Activated CD8-positive, alpha-beta memory T cell treated with anti-CD3 and anti-CD28 coated beads, Interleukin-2, amount 10 ng/mL, durations not matched to agents 7 days and 5 days (primary cell): Measurements from ENCODE around the gene SACS. TPM values are rescaled to one million over a fixed set of nuclear protein-coding genes. Genes with fewer than 3 reads are reported as not detected.

ENCODE experiments used
- ATAC-seq: fragments of 150-1000 bp; cut with Tn5 transposase; one replicate; pipeline ENCODE4 v1.10.0; 2021; ENCODE audit warnings: moderate library complexity
- CTCF ChIA-PET: fragments of 350-600 bp; sonication (Branson Sonifier 250); formaldehyde crosslinking; loops from one replicate; lab custom pipeline; 2021; ENCODE audit warnings: antibody characterized with exemption; lab: Charles Lee
- DNase-seq: peaks from one replicate; pipeline ENCODE4 v3.0.0-alpha.2; 2020
- H3K27ac Mint-ChIP-seq: one replicate; pipeline ENCODE4 v1.8.0; 2021; ENCODE audit warnings: mild to moderate bottlenecking, mixed read lengths
- H3K27me3 Mint-ChIP-seq: one replicate; pipeline ENCODE4 v1.8.0; 2021; ENCODE audit warnings: mixed read lengths
- H3K36me3 Mint-ChIP-seq: one replicate; pipeline ENCODE4 v1.8.0; 2021; ENCODE audit warnings: mild to moderate bottlenecking, mixed read lengths
- H3K4me1 Mint-ChIP-seq: one replicate; pipeline ENCODE4 v1.8.0; 2021; ENCODE audit warnings: mixed read lengths
- H3K4me3 Mint-ChIP-seq: one replicate; pipeline ENCODE4 v1.8.0; 2021; ENCODE audit warnings: mild to moderate bottlenecking, moderate library complexity, mixed read lengths
- H3K9me3 Mint-ChIP-seq: one replicate; pipeline ENCODE4 v1.8.0; 2022; ENCODE audit warnings: low read depth, mixed read lengths
- total RNA-seq, 2 experiments: library from RNA; stranded (reverse); gene quantifications; one replicate each; pipeline ENCODE4 v1.2.3, GENCODE V29; 2021

The SACS gene
- total RNA-seq, 2 experiments from 2014 or later: 24.0 to 28.4 TPM

DNA sequence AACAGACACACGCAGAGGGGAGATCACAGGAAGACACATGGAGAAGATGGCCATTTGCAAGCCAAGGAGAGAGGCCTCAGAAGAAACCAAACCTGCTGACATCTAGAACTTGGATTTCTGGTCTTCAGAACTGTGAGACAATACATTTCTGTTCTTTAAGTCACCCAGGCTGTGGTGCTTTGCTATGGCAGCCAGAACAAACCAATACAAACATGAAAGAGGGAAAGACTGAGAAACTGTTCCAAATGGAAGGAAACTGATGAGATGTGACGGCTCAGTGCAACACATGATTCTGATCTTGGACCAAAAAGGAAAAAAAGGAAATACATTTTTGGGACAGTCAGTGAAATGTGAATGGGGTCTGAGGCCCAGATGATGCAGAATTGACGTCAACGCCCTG is 30.2 kb upstream of the SACS start:
- peaks cover 8% of the 10 kb centered on the region for H3K4me1 Mint-ChIP-seq
- CTCF ChIA-PET: no interaction called here
- DNase-seq: no peak
- no peak overlapping the region for H3K27ac Mint-ChIP-seq
- peaks cover 27% of the 10 kb centered on the region for H3K27me3 Mint-ChIP-seq
- H3K9me3 Mint-ChIP-seq: no peaks in the 10 kb centered on the region
- H3K36me3 Mint-ChIP-seq: no peaks in the 10 kb centered on the region
- H3K4me3 Mint-ChIP-seq: no peak overlapping the region
- no peak for ATAC-seq

DNA sequence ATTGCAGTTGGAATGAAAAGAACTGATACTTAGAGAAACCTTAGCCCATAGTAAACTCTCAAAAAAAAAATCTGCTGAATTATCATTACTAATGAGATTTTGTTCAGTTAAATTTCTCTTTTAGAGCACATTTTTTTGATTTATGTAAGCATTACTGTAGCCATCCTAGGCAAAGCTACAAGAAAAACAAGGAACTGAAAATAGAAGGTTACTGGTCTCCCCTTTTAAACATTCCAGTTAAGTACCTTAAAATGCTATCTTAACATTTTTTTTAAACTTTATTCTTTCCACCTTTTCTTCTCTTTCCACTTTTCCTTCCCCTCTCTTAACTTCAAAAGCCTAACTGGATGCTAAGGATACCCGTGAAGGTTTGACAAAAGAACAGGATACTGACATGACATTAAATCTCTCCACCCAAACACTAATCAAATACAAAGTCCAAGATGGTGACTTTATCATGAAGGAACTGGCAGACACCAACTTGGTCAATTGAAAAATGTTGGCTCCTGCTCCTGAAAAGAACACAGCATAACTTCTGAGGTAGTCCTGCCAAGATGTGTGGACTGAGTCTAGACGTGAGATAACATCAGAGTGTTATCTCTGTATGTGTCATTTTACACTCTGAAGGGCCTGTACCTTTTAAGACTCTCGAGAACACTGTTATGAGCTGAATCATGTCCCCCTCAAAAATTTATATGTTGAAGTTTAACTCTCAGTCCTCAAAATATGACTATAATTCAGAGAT is 29.5 kb upstream of the SACS start:
- Mint-ChIP-seq H3K4me3 (no peak overlapping the region), H3K4me1 (peaks cover 8% of the 10 kb centered on the region), H3K27ac (no peak overlapping the region), H3K9me3 (no peaks in the 10 kb centered on the region), H3K27me3 (peaks cover 20% of the 10 kb centered on the region), H3K36me3 (no peaks in the 10 kb centered on the region)
- CTCF ChIA-PET: no interaction called here
- DNase-seq: no peak
- ATAC-seq: no peak

DNA sequence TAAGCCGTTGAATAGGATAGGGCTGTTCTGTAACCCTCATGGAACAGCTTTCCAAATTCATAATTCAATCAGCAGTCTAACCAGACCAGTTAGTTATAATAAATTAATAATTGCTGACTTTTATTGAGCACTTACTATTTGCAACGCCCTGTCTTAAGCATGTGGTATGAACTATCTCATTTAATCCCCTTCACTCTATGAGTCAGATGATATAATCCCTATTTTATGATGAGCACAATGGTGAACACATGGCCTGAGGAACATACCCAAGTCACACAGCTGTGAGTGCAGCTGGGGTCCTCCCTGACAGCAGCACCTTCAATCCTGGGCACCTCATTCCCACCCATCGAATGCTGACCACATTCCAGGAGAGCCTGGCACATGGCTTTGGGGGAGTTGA is 28.0 kb upstream of the SACS start:
- CTCF ChIA-PET: no interaction called here

DNA sequence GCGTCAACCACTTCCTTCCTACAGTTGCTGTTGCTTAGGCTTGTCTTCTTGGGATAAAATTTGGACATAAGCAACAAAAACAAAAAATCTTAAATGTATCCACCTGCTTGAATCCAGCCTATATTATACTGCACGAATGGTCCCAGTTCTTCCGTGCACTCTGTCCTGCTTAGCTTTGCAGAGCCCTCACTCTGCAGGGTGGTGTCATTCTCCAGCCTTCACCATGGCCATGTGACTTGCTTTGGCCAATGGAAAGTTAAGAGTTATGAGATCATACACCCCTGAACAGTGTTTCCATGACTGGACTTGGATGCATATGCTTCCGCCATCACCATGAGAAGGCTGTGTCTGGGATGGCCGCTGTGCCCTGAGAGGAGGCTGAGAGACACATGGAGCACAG is 27.4 kb upstream of the SACS start:
- Mint-ChIP-seq H3K27me3 (peaks cover 15% of the 10 kb centered on the region), H3K27ac (no peak overlapping the region), H3K4me3 (no peak overlapping the region), H3K36me3 (no peaks in the 10 kb centered on the region), H3K9me3 (no peaks in the 10 kb centered on the region), H3K4me1 (peaks cover 2% of the 10 kb centered on the region)
- DNase-seq (no peak), ATAC-seq (no peak)
- CTCF ChIA-PET: no interaction called here

More for the DNA sequence above, 28.0 kb upstream of the SACS start:
- no peaks in the 10 kb centered on the region for H3K9me3 Mint-ChIP-seq
- ATAC-seq (no peak), DNase-seq (no peak)
- H3K27ac Mint-ChIP-seq: no peak overlapping the region
- H3K4me3 Mint-ChIP-seq: no peak overlapping the region
- H3K27me3 Mint-ChIP-seq: peaks cover 18% of the 10 kb centered on the region
- H3K4me1 Mint-ChIP-seq: peaks cover 4% of the 10 kb centered on the region
- no peaks in the 10 kb centered on the region for H3K36me3 Mint-ChIP-seq

DNA sequence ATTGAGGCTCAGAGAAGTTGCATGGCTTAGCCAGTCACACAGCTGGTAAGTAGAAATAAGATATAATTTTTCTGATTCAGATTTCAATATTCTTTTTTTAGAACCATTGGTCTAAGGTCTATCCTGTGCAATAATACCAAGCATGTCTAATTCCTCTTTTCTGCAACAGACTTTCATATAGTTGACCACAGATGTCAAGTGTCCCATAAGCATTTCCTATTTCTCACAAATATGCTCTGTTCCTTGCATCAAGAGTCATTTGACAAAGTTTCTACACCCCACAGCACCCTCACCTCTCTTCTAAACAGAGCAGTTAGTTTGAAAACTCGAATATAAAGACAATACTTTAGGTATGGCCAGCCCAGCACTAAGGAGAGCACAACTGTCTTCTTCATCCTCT is 26.8 kb upstream of the SACS start:
- CTCF ChIA-PET: no interaction called here
- Mint-ChIP-seq H3K9me3 (no peaks in the 10 kb centered on the region), H3K4me1 (peaks cover 2% of the 10 kb centered on the region), H3K27me3 (peaks cover 15% of the 10 kb centered on the region), H3K4me3 (no peak overlapping the region), H3K36me3 (no peaks in the 10 kb centered on the region), H3K27ac (no peak overlapping the region)
- no peak for ATAC-seq
- no peak for DNase-seq

DNA sequence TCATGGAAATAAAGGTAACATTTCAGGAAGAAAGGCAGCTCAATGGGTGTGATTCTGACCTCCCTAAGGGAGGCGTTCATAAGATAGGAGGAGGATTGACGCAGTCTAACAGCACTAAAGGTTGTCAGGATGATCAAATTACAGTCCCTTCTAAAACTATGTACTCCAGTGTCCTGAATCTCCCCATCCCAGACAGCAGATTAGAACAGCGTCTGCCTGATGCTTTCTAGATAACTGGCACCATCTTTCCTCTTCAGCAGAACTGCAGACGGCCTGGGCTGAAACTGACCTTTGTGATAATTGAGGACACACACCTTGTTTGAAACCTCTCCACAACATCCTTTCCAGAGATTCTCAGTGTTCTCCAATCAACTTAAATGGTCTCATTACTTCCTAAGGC is 25.5 kb upstream of the SACS start:
- DNase-seq (no peak), ATAC-seq (no peak)
- Mint-ChIP-seq H3K27ac (no peak overlapping the region), H3K4me3 (no peak overlapping the region), H3K9me3 (no peaks in the 10 kb centered on the region), H3K27me3 (peaks cover 10% of the 10 kb centered on the region), H3K36me3 (no peaks in the 10 kb centered on the region), H3K4me1 (no peaks in the 10 kb centered on the region)
- CTCF ChIA-PET: no interaction called here

DNA sequence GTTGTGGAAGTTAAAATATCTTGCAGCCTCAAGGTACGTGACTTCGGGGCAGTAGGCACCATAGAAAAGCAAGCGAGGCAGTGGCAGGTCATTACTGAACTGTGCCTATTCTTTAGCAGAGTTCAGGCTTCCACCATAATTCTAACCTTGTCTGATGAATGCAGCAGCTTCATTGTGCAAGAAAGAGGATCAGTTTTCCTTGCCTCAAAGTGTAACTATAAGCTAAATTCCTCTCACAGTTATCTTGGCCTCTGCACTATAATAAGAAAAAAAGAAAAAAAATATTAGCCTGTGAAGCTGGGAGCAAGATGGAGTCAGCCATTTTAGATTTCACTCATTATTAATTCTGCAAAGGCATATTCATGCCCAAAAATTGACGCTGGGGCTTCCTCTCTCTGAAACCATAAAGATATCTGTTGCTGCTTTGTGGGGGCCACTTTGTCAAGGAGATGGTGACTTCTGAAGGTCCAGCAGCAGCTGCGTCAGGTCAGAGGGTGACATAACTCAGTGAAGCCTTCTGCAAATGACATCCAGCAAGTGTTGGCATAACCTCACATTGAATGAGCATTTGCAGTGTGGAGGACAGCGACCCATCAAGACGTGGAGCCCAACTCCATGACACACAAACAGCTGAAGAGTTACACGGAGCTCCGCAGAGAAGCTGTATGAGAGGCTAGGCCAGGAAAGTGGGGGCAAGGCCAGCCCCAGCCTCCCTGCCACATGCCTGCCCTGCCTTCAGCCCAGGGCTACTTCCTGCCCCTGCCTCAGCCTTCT is 23.1 kb upstream of the SACS start:
- no peak for ATAC-seq
- H3K27ac Mint-ChIP-seq: no peak overlapping the region
- no peaks in the 10 kb centered on the region for H3K4me1 Mint-ChIP-seq
- no peak overlapping the region for H3K4me3 Mint-ChIP-seq
- CTCF ChIA-PET: no interaction called here
- H3K27me3 Mint-ChIP-seq: no peaks in the 10 kb centered on the region
- DNase-seq: no peak
- no peaks in the 10 kb centered on the region for H3K9me3 Mint-ChIP-seq
- H3K36me3 Mint-ChIP-seq: no peaks in the 10 kb centered on the region

DNA sequence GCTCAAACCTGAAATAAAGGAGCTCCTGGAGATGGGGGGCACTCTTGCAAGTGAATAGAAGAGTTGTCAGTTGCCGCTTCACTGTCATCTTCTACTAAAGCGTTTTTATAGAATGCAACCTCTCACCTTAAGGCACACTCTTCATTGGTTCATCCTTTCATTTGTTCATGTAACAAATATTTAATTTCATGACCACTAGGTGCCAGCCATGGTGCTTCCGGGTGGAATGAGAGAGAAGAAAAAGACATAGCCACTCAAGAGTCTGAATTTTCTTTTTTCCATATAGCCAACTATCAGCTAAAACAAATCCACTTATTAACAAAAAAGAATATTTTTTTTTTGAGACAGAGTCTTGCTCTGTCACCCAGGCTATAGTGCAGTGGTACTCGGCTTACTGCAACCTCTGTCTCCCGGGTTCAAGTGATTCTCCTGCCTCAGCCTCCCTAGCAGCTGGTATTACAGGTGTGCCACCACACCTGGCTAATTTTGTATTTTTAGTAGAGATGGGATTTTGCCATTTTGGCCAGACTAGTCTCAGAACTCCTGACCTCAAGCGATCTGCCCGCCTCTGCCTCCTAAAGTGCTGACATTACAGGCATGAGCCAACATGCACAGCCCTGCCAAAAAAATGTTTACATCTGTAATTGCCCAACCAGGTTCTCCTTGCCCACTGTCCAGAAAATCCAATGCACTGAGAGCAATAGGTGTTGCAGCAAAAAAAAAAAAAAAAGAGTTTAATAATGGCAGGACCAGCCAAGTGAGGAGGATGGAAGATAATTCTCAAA is 22.1 kb upstream of the SACS start:
- Mint-ChIP-seq H3K4me1 (no peaks in the 10 kb centered on the region), H3K27me3 (no peaks in the 10 kb centered on the region), H3K4me3 (no peak overlapping the region), H3K36me3 (no peaks in the 10 kb centered on the region), H3K9me3 (no peaks in the 10 kb centered on the region), H3K27ac (no peak overlapping the region)
- ATAC-seq (no peak), DNase-seq (no peak)
- CTCF ChIA-PET: no interaction called here

DNA sequence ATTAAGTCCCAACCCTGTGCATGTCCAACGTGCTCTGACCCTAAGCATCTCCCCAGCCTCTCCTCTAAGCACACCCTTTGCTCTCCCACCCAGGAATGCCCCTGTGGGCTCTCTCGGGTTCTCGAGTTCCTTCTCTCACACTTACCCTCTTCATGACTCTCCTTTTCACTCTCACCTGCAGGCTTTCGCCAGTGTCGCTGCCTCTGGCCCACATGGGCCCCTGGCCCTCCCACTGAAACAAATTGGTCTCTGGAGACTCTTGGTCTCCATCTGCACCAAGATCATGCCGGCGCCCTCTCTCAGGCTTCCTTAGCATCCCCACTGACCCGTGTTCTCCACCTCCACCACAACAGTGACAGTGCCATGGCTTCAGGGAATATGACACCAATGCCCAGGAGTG is 19.6 kb upstream of the SACS start:
- CTCF ChIA-PET: no interaction called here
- ATAC-seq (no peak), DNase-seq (no peak)
- Mint-ChIP-seq H3K27me3 (peaks cover 7% of the 10 kb centered on the region), H3K4me1 (no peaks in the 10 kb centered on the region), H3K36me3 (no peaks in the 10 kb centered on the region), H3K9me3 (no peaks in the 10 kb centered on the region), H3K27ac (no peak overlapping the region), H3K4me3 (no peak overlapping the region)

DNA sequence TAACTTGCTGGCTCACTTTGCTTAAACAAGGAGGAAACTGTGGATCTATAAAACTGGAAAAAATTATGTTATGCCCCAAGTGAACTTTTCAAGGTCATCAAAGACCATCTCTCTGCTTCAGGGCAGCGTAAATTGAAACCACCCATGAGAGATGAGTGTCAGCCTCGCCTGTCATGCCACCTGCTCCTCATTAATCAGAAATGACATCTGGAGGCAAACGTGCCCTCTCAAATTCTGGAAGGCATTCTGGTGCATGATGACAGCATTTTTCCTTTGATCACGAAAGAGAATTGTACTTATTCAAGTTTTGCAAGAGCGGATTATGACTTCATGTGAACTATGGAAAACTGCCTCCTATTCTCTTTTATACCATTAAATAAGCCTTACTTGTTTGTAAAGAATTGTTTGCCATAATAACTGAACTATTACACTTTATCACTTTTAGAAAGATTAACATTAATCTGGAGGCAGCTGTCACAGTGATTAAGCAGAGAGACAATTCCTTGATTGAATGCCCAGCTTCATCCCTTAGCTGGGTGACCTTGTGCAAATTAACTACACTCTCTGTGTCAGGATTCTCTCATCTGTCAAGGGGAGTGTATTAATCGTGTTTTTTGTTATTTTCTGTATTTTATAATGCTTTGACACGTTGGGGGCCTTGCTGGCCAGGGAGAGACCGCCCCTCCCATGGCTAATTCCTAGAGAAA is 17.0 kb upstream of the SACS start:
- no peak for ATAC-seq
- CTCF ChIA-PET: no interaction called here
- no peaks in the 10 kb centered on the region for H3K36me3 Mint-ChIP-seq
- no peaks in the 10 kb centered on the region for H3K9me3 Mint-ChIP-seq
- H3K27ac Mint-ChIP-seq: no peak overlapping the region
- no peak for DNase-seq
- no peaks in the 10 kb centered on the region for H3K4me1 Mint-ChIP-seq
- no peak overlapping the region for H3K4me3 Mint-ChIP-seq
- peaks cover 7% of the 10 kb centered on the region for H3K27me3 Mint-ChIP-seq

DNA sequence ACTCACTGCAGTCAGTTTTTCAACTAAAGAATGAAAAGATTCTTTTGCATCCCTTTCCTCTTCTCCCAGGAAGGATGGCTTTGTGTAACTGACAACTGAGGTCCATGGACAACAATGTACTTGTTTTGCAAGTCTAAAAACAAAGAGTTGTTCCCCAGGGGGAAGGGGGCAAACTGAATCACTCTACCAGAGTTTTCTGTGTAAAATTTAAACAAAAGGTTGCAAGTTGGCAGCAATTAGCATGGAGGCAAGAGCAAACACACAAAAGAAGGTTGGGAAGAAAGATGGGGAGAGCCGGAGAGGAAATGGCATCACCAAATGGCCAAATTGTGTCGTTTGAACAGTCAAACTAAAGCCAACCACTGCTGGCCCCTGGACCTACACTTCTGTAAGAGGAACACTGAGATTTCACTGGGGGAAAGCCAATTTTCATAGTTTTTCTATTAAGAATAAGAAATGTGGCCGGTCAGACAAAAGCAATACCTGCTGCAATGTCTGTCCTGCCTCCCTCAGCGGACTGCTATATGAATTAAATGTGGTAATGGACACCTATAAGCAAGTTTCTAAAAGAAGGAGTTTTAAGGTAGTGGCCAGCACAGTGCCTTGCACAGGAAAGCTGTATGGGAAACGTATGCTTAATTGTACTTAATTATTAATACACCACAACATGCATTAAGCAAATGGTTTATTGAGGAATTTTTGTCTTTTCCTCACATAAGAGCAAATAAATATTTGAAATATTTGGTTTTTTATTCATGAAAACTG is 16.1 kb upstream of the SACS start:
- CTCF ChIA-PET: no interaction called here
- DNase-seq: no peak
- Mint-ChIP-seq H3K36me3 (no peaks in the 10 kb centered on the region), H3K4me3 (no peak overlapping the region), H3K9me3 (no peaks in the 10 kb centered on the region), H3K4me1 (no peaks in the 10 kb centered on the region), H3K27me3 (peaks cover 7% of the 10 kb centered on the region), H3K27ac (no peak overlapping the region)
- no peak for ATAC-seq

DNA sequence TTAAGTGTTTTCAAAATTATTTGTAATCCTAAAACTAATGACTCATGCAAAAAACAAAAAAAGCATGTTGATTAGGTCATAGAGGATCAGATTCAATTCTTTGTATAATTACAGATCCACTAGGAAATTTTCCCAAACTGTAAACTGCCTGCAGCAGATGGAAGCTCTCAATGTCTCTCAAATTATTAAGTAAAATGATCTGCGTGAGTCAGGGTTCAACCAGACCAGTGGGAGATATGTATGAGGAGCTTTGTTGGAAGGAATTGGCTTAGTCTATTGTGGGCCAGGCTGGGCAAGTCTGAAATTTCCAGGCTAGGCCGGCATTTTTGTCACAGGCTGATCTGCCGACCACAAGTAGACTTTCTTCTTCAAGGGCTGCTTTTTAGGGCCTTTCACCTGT is 14.4 kb upstream of the SACS start:
- Mint-ChIP-seq H3K4me3 (no peak overlapping the region), H3K27ac (no peak overlapping the region), H3K36me3 (no peaks in the 10 kb centered on the region), H3K27me3 (peaks cover 7% of the 10 kb centered on the region), H3K9me3 (no peaks in the 10 kb centered on the region), H3K4me1 (no peaks in the 10 kb centered on the region)
- DNase-seq (no peak), ATAC-seq (no peak)
- CTCF ChIA-PET: interaction anchor here (0.7 kb wide), 1 partner anchor 42 kb away, joined by 3 read pairs; no protein-coding TSS in a partner anchor

DNA sequence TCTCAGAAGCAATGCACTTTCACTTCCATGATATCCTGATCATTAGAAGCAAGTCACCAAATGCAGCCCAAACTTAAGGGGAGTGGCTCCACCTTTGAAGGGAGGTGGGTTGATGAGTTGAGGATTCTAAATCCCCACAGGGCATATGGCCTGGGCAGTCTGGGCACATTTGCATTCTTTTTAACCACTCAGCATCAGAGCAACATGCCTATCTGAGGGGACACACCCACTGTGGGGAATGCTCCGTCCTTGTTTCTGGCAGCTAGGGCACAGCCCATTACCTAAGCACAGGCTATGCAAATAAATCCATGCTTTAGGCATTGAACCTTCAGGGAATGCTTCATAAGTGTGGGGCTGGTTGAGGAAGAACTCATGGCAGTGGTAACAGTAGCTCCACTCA is 12.3 kb upstream of the SACS start:
- no peaks in the 10 kb centered on the region for H3K36me3 Mint-ChIP-seq
- ATAC-seq (no peak), DNase-seq (no peak)
- no peaks in the 10 kb centered on the region for H3K4me1 Mint-ChIP-seq
- no peak overlapping the region for H3K27ac Mint-ChIP-seq
- H3K27me3 Mint-ChIP-seq: peaks cover 7% of the 10 kb centered on the region
- H3K4me3 Mint-ChIP-seq: no peak overlapping the region
- CTCF ChIA-PET: no interaction called here
- H3K9me3 Mint-ChIP-seq: no peaks in the 10 kb centered on the region
